ENCODE data around the gene INTS11. TPM values are rescaled to one million over a fixed set of nuclear protein-coding genes. Genes with fewer than 3 reads are reported as not detected.
A peak's percentile ranks its signal among the peaks of the same experiment; 100 is the strongest.

The INTS11 gene
- total and polyA plus RNA-seq, 2 of the 8 experiments (the other 6 are each of a cell fraction or from before 2014, with no cell fraction given): 113 to 243 TPM

- Histone ChIP-seq H4K8ac (ENCODE audit: extremely low read depth, insufficient read depth, low read length) (peak overlapping the region; percentile 51; the same call in 1 of the 2 replicates), H3K36me3 (ENCODE audit: control insufficient read depth in 2 of 4, insufficient read depth in 4 of 4, low read length in 3 of 4) (peaks cover 17 to 44% (median 37%) of the 10 kb centered on the region in 4 experiments), H3K9me3 (ENCODE audit: insufficient read depth in 2 of 2, low read depth in 1 of 2, low read length in 1 of 2) (no peaks in the 10 kb centered on the region), H2BK20ac (ENCODE audit: low read length) (no peak overlapping the region), H3K4ac (replicated peaks; ENCODE audit: insufficient read length, low read depth, low read length) (no peak overlapping the region), H3K79me2 (ENCODE audit: control insufficient read depth in 1 of 2, insufficient read depth in 2 of 2, low read length in 2 of 2) (peaks cover 0 to 5% of the 10 kb centered on the region in 2 experiments; a peak in 1 of 4 replicates), H4K5ac (ENCODE audit: insufficient read length, low read depth, low read length) (no peak overlapping the region), H2BK15ac (ENCODE audit: low read length) (no peak overlapping the region), H3K14ac (ENCODE audit: insufficient read length) (no peak overlapping the region), H4K91ac (replicated peaks; ENCODE audit: insufficient read length, low read length) (no peak overlapping the region), H3K4me2 (ENCODE audit: insufficient read depth in 1 of 2, low read depth in 2 of 2, low read length in 2 of 2) (no peak overlapping the region), H2AK5ac (ENCODE audit: low read depth, low read length) (no peak overlapping the region), H3K79me1 (ENCODE audit: low read depth, low read length) (peaks cover 4% of the 10 kb centered on the region), H2BK120ac (replicated peaks; ENCODE audit: low read depth, low read length) (no peak overlapping the region), H4K20me1 (replicated peaks in 1 of 2; ENCODE audit: control insufficient read depth in 1 of 2, insufficient read depth in 2 of 2, low read length in 2 of 2) (peaks cover 5 to 27% of the 10 kb centered on the region in 2 experiments), H3K18ac (ENCODE audit: extremely low read depth, low read length) (no peak overlapping the region), H2BK5ac (ENCODE audit: low read depth, low read length) (no peak overlapping the region), H3K56ac (replicated peaks; ENCODE audit: insufficient read length, low read depth, low read length) (no peak overlapping the region), H3K9ac (replicated peaks in 1 of 4; ENCODE audit: extremely low read depth in 1 of 4, low read depth in 3 of 4, low read length in 3 of 4) (no peak overlapping the region), H3K23ac (ENCODE audit: insufficient read length) (no peak overlapping the region), H3K4me1 (replicated peaks in 1 of 4; ENCODE audit: control insufficient read depth in 3 of 4, insufficient read depth in 4 of 4, low read length in 3 of 4) (peaks cover 0 to 32% (median 17%) of the 10 kb centered on the region in 4 experiments; a peak in 6 of 7 replicates), H3K23me2 (ENCODE audit: low read depth, low read length) (peaks cover 21% of the 10 kb centered on the region; the same call in 1 of the 2 replicates), H3K27ac (ENCODE audit: low read depth, low read length) (no peak overlapping the region), H2BK12ac (ENCODE audit: low read depth, low read length) (no peak overlapping the region), H3K27me3 (replicated peaks in 1 of 4; ENCODE audit: control insufficient read depth in 3 of 4, extremely low read depth in 1 of 4, insufficient read depth in 3 of 4, low read length in 3 of 4) (peaks cover 0 to 4% (median 1%) of the 10 kb centered on the region in 4 experiments; a peak in 1 of 7 replicates), H2AFZ (ENCODE audit: low read length) (no peak overlapping the region), H3K4me3 (ENCODE audit: extremely low read depth in 1 of 4, insufficient read depth in 2 of 4, low read depth in 3 of 4, low read length in 4 of 4) (no peak overlapping the region)
- DNase-seq (ENCODE audit: low read depth in 1 of 2, low spot score in 2 of 2) (no peak), FAIRE-seq (no peak)
- CTCF ChIA-PET (ENCODE audit: partially characterized antibody): interaction anchor here (0.6 to 2.8 kb wide), 7 partner anchors 10 to 217 kb away, joined by 3 to 9 read pairs (median 3); no protein-coding TSS in a partner anchor
- WGBS, 2 experiments (ENCODE audit: extremely low coverage in 1 of 2, insufficient coverage in 1 of 2, insufficient read length in 1 of 2, insufficient replicate concordance in 2 of 2, low coverage in 1 of 2, low lambda C conversion rate in 2 of 2, missing lambda C conversion rate in 1 of 2): 93% methylated on average over 20 of the region's 22 CpGs; no CpG with 5 or more reads in 1 of the 2 experiments
- POLR2A ChIA-PET (ENCODE audit: partially characterized antibody): interaction anchor here (0.6 to 10.1 kb wide), 10 partner anchors 9 to 369 kb away, joined by 3 to 134 read pairs (median 6); partner anchors contain the start of genes ATAD3A, CPTP, INTS11 and TAS1R3
- no peak for TF ChIP-seq NANOG (IDR thresholded peaks at IDR 0.05; ENCODE audit: insufficient read depth, low read depth, low read length, poor library complexity, severe bottlenecking)
- TF ChIP-seq POLR2AphosphoS5 (IDR thresholded peaks at IDR 0.05; ENCODE audit: low read depth, low read length): peak; percentile 45; the same call in 1 of the 2 replicates
Measured at GRCh38 chr1:1311107-1312104, 13.1 kb downstream of the INTS11 start.

Measured in H1 (cell line).